Vagina (tissue), 2 donors: ENCODE results near the gene LMNA.

Experiments used
- CTCF ChIP-seq, 3 experiments: fragments of 450-650 bp in 2 of 3; fragments of 200-600 bp in 1 of 3; sonication (generic) in 1 of 3; IDR thresholded peaks; one replicate each; pipeline ENCODE4 v1.5.1; 2017 to 2019; ENCODE audit warnings: antibody characterized with exemption in 3 of 3, mild to moderate bottlenecking in 2 of 3, moderate library complexity in 2 of 3
- POLR2A ChIP-seq, 2 donors: fragments of 450-650 bp; IDR thresholded peaks; one replicate each; pipeline ENCODE4 v1.6.1; 2017; ENCODE audit warnings: antibody characterized with exemption in 2 of 2, mild to moderate bottlenecking in 2 of 2, moderate library complexity in 2 of 2
- POLR2AphosphoS5 ChIP-seq, 2 donors: sonication (generic); formaldehyde crosslinking; IDR thresholded peaks; one replicate each; pipeline ENCODE4 v1.9.0; 2017; ENCODE audit warnings: antibody characterized with exemption in 2 of 2, mild to moderate bottlenecking in 2 of 2, low read depth in 1 of 2; ENCODE audit not compliant: insufficient read depth in 1 of 2

GRCh38 chr1:156106624-156107488 lies 7.7 kb upstream of the LMNA start:
- TF ChIP-seq CTCF (IDR thresholded peaks at IDR 0.05): no peak
- no peak for TF ChIP-seq POLR2AphosphoS5 (IDR thresholded peaks at IDR 0.05; ENCODE audit: insufficient read depth in 1 of 2, low read depth in 1 of 2)
- TF ChIP-seq POLR2A (IDR thresholded peaks at IDR 0.05): no peak
